ENCODE data around the gene ZBTB7C.

Gene ZBTB7C

GRCh38 chr18:48328473-48329210, 80.5 kb downstream of the ZBTB7C start:
- Histone ChIP-seq H3K27ac (no peak overlapping the region), H3K4me1 (peaks cover 7% of the 10 kb centered on the region), H3K36me3 (no peaks in the 10 kb centered on the region), H3K4me3 (no peak overlapping the region), H3K9me3 (no peaks in the 10 kb centered on the region), H4K20me1 (no peaks in the 10 kb centered on the region), H3K9ac (no peak overlapping the region), H3K27me3 (no peaks in the 10 kb centered on the region), H3K4me2 (no peak overlapping the region)
- no peak for TF ChIP-seq Cebpa-rat (IDR thresholded peaks at IDR 0.05)

GRCh38 chr18:48326901-48327675, 82.1 kb downstream of the ZBTB7C start:
- Histone ChIP-seq H3K27ac (no peak overlapping the region), H4K20me1 (no peaks in the 10 kb centered on the region)

GRCh38 chr18:48325115-48325665, 84.0 kb downstream of the ZBTB7C start:
- no peaks in the 10 kb centered on the region for H4K20me1 ChIP-seq
- H3K4me1 ChIP-seq, result peaks cover 6% of the 10 kb centered on the region; the same call in 1 of the 2 replicates
- no peak overlapping the region for H3K27ac ChIP-seq
- no peak for TF ChIP-seq Cebpa-rat (IDR thresholded peaks at IDR 0.05)
- H3K9me3 ChIP-seq, result no peaks in the 10 kb centered on the region
- H3K9ac ChIP-seq, result no peak overlapping the region
- H3K36me3 ChIP-seq, result no peaks in the 10 kb centered on the region
- H3K4me2 ChIP-seq, result no peak overlapping the region
- H3K27me3 ChIP-seq, result no peaks in the 10 kb centered on the region
- no peak overlapping the region for H3K4me3 ChIP-seq

More at GRCh38 chr18:48326901-48327675, 82.1 kb downstream of the ZBTB7C start:
- Histone ChIP-seq H3K9me3 (no peaks in the 10 kb centered on the region), H3K9ac (no peak overlapping the region), H3K4me1 (no peaks in the 10 kb centered on the region), H3K4me2 (no peak overlapping the region), H3K4me3 (no peak overlapping the region), H3K27me3 (no peaks in the 10 kb centered on the region), H3K36me3 (no peaks in the 10 kb centered on the region)
- no peak for TF ChIP-seq Cebpa-rat (IDR thresholded peaks at IDR 0.05)

- Histone ChIP-seq H3K27ac (no peak overlapping the region), H3K4me1 (peaks cover 8% of the 10 kb centered on the region; the same call in 1 of the 2 replicates)
- TF ChIP-seq Cebpa-rat (IDR thresholded peaks at IDR 0.05), result no peak
Observed at GRCh38 chr18:48324651-48325050, 84.5 kb downstream of the ZBTB7C start.

GRCh38 chr18:48323151-48323550, 86.0 kb downstream of the ZBTB7C start:
- peaks cover 8% of the 10 kb centered on the region; the same call in 1 of the 2 replicates for H3K4me1 ChIP-seq
- no peak for TF ChIP-seq Cebpa-rat (IDR thresholded peaks at IDR 0.05)
- H3K27ac ChIP-seq, result no peak overlapping the region
- no peaks in the 10 kb centered on the region for H4K20me1 ChIP-seq
- H3K9ac ChIP-seq, result no peak overlapping the region
- H3K4me2 ChIP-seq, result no peak overlapping the region
- H3K27me3 ChIP-seq, result no peaks in the 10 kb centered on the region
- H3K9me3 ChIP-seq, result no peaks in the 10 kb centered on the region
- no peak overlapping the region for H3K4me3 ChIP-seq
- no peaks in the 10 kb centered on the region for H3K36me3 ChIP-seq

More at GRCh38 chr18:48324651-48325050, 84.5 kb downstream of the ZBTB7C start:
- H3K9me3 ChIP-seq, result no peaks in the 10 kb centered on the region
- no peak overlapping the region for H3K9ac ChIP-seq
- no peaks in the 10 kb centered on the region for H4K20me1 ChIP-seq
- H3K27me3 ChIP-seq, result no peaks in the 10 kb centered on the region
- H3K4me3 ChIP-seq, result no peak overlapping the region
- no peak overlapping the region for H3K4me2 ChIP-seq
- H3K36me3 ChIP-seq, result no peaks in the 10 kb centered on the region

GRCh38 chr18:48321536-48321935, 87.6 kb downstream of the ZBTB7C start:
- Histone ChIP-seq H3K9me3 (no peaks in the 10 kb centered on the region), H3K4me2 (no peak overlapping the region), H3K4me1 (peaks cover 8% of the 10 kb centered on the region; the same call in 1 of the 2 replicates), H3K9ac (no peak overlapping the region), H4K20me1 (no peaks in the 10 kb centered on the region), H3K4me3 (no peak overlapping the region), H3K36me3 (no peaks in the 10 kb centered on the region), H3K27ac (no peak overlapping the region), H3K27me3 (no peaks in the 10 kb centered on the region)
- TF ChIP-seq Cebpa-rat (IDR thresholded peaks at IDR 0.05), result no peak

- Histone ChIP-seq H3K4me2 (no peak overlapping the region), H3K27ac (no peak overlapping the region), H3K27me3 (no peaks in the 10 kb centered on the region), H3K9ac (no peak overlapping the region), H3K4me3 (no peak overlapping the region), H4K20me1 (no peaks in the 10 kb centered on the region), H3K4me1 (peaks cover 8% of the 10 kb centered on the region; the same call in 1 of the 2 replicates), H3K36me3 (no peaks in the 10 kb centered on the region), H3K9me3 (no peaks in the 10 kb centered on the region)
- TF ChIP-seq Cebpa-rat (IDR thresholded peaks at IDR 0.05), result no peak
Observed at GRCh38 chr18:48321121-48321520, 88.1 kb downstream of the ZBTB7C start.

GRCh38 chr18:48320639-48320945, 88.6 kb downstream of the ZBTB7C start:
- Histone ChIP-seq H3K27ac (no peak overlapping the region), H3K4me1 (peaks cover 8% of the 10 kb centered on the region; the same call in 1 of the 2 replicates), H3K9me3 (no peaks in the 10 kb centered on the region), H3K4me2 (no peak overlapping the region), H3K36me3 (no peaks in the 10 kb centered on the region), H3K4me3 (no peak overlapping the region), H3K27me3 (no peaks in the 10 kb centered on the region), H3K9ac (no peak overlapping the region), H4K20me1 (no peaks in the 10 kb centered on the region)
- no peak for TF ChIP-seq Cebpa-rat (IDR thresholded peaks at IDR 0.05)

GRCh38 chr18:48319801-48320638, 89.2 kb downstream of the ZBTB7C start:
- Histone ChIP-seq H3K27ac (no peak overlapping the region), H3K4me2 (no peak overlapping the region), H3K27me3 (no peaks in the 10 kb centered on the region), H3K9me3 (no peaks in the 10 kb centered on the region), H3K36me3 (no peaks in the 10 kb centered on the region), H3K4me3 (no peak overlapping the region), H3K9ac (no peak overlapping the region), H3K4me1 (peaks cover 8% of the 10 kb centered on the region; the same call in 1 of the 2 replicates), H4K20me1 (no peaks in the 10 kb centered on the region)
- TF ChIP-seq Cebpa-rat (IDR thresholded peaks at IDR 0.05), result no peak
